ENCODE measurements around the gene GNLY. TPM values are rescaled to one million over a fixed set of nuclear protein-coding genes. Genes with fewer than 3 reads are reported as not detected.

Gene GNLY
- total and polyA plus RNA-seq, 8 donors, result 0.28 to 1.3 (median 0.76) TPM; not detected in 3

DNA sequence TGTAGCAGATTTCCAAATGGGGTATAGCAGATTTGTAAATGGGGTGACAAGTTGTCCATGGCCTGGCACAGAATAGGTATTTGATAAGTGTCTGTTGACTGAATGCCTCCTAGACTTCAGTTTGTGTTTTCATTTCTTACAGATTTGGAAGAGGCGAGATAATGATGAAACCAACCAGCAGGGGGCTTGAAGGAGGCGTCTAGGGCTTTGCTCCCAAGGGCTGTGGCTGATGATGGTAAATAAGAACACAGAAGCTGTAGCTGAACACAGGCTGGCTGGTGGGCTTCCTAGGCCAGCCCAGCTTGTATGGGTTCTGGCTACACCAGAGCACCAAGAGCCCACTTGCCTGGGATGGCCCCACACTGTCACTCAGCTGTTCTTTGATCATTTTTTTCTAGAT is 45.5 kb upstream of the GNLY start:
- DNase-seq, result no peak
- 75 to 76% methylated on average over 2 of the region's 2 CpGs for WGBS, 2 donors
- Histone ChIP-seq H3K9me3 (no peaks in the 10 kb centered on the region), H3K4me3 (no peak overlapping the region), H3K27me3 (no peaks in the 10 kb centered on the region), H3K36me3 (peaks cover 0 to 65% (median 42%) of the 10 kb centered on the region in 3 donors), H3K4me1 (no peaks in the 10 kb centered on the region), H3K27ac (no peak overlapping the region)
- FAIRE-seq, result no peak
- intact Hi-C loops (cut with DNase I), result no loop called here
- ATAC-seq, result peak in 1 of 4 donors; percentile 27
- TF ChIP-seq, protein P1, sequence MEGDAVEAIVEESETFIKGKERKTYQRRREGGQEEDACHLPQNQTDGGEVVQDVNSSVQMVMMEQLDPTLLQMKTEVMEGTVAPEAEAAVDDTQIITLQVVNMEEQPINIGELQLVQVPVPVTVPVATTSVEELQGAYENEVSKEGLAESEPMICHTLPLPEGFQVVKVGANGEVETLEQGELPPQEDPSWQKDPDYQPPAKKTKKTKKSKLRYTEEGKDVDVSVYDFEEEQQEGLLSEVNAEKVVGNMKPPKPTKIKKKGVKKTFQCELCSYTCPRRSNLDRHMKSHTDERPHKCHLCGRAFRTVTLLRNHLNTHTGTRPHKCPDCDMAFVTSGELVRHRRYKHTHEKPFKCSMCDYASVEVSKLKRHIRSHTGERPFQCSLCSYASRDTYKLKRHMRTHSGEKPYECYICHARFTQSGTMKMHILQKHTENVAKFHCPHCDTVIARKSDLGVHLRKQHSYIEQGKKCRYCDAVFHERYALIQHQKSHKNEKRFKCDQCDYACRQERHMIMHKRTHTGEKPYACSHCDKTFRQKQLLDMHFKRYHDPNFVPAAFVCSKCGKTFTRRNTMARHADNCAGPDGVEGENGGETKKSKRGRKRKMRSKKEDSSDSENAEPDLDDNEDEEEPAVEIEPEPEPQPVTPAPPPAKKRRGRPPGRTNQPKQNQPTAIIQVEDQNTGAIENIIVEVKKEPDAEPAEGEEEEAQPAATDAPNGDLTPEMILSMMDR (IDR thresholded peaks at IDR 0.05), result no peak

GRCh38 chr2:85649201-85650190 is 44.7 kb upstream of the GNLY start:
- DNase-seq (no peak), ATAC-seq (no peak), FAIRE-seq (no peak)
- Histone ChIP-seq H3K36me3 (peaks cover 0 to 56% (median 41%) of the 10 kb centered on the region in 3 donors), H3K27me3 (no peaks in the 10 kb centered on the region), H3K27ac (no peak overlapping the region), H3K4me3 (no peak overlapping the region), H3K9me3 (no peaks in the 10 kb centered on the region), H3K4me1 (no peaks in the 10 kb centered on the region)
- TF ChIP-seq, protein P1 (IDR thresholded peaks at IDR 0.05), result no peak
- intact Hi-C loops (cut with DNase I), result no loop called here
- 86 to 88% methylated on average over 9 of the region's 9 CpGs for WGBS, 2 donors

GRCh38 chr2:85650456-85650855 is 43.7 kb upstream of the GNLY start:
- Histone ChIP-seq H3K9me3 (no peaks in the 10 kb centered on the region), H3K4me1 (no peaks in the 10 kb centered on the region), H3K27me3 (no peaks in the 10 kb centered on the region), H3K27ac (peak overlapping the region in 2 of 4 donors; percentile 4 to 5), H3K4me3 (no peak overlapping the region), H3K36me3 (peaks cover 0 to 47% (median 32%) of the 10 kb centered on the region in 3 donors)
- intact Hi-C loops (cut with DNase I), result no loop called here
- 94 to 95% methylated on average over 4 of the region's 4 CpGs for WGBS, 2 donors
- no peak for DNase-seq
- TF ChIP-seq, protein P1 (IDR thresholded peaks at IDR 0.05), result no peak
- no peak for ATAC-seq
- no peak for FAIRE-seq

DNA sequence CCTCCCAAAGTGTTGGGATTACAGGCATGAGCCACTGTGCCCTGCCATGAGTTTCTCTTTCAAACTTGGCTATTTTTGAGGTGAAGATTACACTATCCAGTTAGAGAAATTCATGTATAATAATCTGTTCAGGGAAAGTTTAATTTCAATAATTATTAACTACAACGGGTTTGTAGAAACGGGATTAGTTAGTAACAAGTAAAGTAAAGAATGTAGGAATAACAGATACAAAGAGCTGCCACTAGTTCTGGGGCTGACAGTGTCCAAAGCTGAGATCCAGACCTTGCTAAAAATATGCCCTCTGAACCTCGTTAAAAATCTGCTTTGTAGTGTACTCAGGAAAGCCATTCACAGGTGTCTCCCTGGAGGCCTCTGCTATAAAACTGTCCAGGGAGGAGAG is 43.1 kb upstream of the GNLY start:
- Histone ChIP-seq H3K27me3 (no peaks in the 10 kb centered on the region), H3K9me3 (no peaks in the 10 kb centered on the region), H3K27ac (peak overlapping the region in 2 of 4 donors; percentile 4 to 5), H3K36me3 (peaks cover 0 to 41% (median 25%) of the 10 kb centered on the region in 3 donors), H3K4me3 (no peak overlapping the region), H3K4me1 (no peaks in the 10 kb centered on the region)
- ATAC-seq, result peak in 3 of 4 donors; percentile 22 to 64 (median 24)
- no peak for FAIRE-seq
- TF ChIP-seq, protein P1 (IDR thresholded peaks at IDR 0.05), result no peak
- intact Hi-C loops (cut with DNase I), result no loop called here
- DNase-seq, result no peak
- 41 to 50% methylated on average over 3 of the region's 3 CpGs for WGBS, 2 donors

DNA sequence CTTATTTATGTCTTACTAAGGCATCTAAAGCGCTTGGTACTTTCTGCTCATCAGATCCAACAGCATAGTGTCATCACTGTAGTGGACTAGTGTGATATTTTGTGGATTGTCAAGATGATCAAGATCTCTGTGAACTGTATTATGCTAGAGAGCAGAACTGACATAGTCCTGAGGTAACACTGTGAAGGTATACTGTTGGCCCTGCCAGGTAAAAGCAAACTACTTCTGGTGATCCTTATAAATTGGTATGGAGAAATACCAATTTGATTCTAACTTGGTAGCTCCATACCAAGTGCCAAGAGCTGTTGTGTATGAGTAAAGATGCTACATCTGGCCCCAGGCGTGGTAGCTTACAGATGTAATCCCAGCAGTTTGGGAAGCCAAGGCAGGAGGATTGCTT is 42.1 kb upstream of the GNLY start:
- ATAC-seq (no peak), FAIRE-seq (no peak), DNase-seq (no peak)
- intact Hi-C loops (cut with DNase I), result no loop called here
- no peaks in the 10 kb centered on the region for H3K4me1 ChIP-seq
- H3K27ac ChIP-seq, result no peak overlapping the region
- no peaks in the 10 kb centered on the region for H3K9me3 ChIP-seq
- peaks cover 0 to 31% (median 22%) of the 10 kb centered on the region in 3 donors for H3K36me3 ChIP-seq
- TF ChIP-seq, protein P1 (IDR thresholded peaks at IDR 0.05), result no peak
- 96 to 100% methylated on average over 2 of the region's 2 CpGs for WGBS, 2 donors
- no peaks in the 10 kb centered on the region for H3K27me3 ChIP-seq
- no peak overlapping the region for H3K4me3 ChIP-seq
